Upper lobe of left lung (tissue), 6 donors: ENCODE results near the gene PPFIA4. TPM values are rescaled to one million over a fixed set of nuclear protein-coding genes. Genes with fewer than 3 reads are reported as not detected.

Experiments
- ATAC-seq, 2 donors: fragments of 200-7000 bp; cut with Tn5 transposase; one replicate each; pipeline ENCODE4 v1.9.1; 2022; ENCODE audit warnings: mild to moderate bottlenecking in 2 of 2, moderate library complexity in 2 of 2; ENCODE audit not compliant: low FRiP score in 2 of 2
- DNase-seq, 2 donors: peaks; one replicate each; pipeline ENCODE4 v3.0.0-alpha.2; 2019 to 2020
- H3K27ac ChIP-seq, 4 donors: fragments of 200-600 bp; sonication (generic); one replicate each; pipeline ENCODE4 v1.5.1; 2016 to 2019
- H3K27me3 ChIP-seq, 4 donors: fragments of 200-600 bp; sonication (generic); one replicate each; pipeline ENCODE4 v1.5.1; 2017 to 2019
- H3K36me3 ChIP-seq, 4 donors: fragments of 200-600 bp; sonication (generic); one replicate each; pipeline ENCODE4 v1.5.1; 2016 to 2019
- H3K4me1 ChIP-seq, 4 donors: fragments of 200-600 bp; sonication (generic); one replicate each; pipeline ENCODE4 v1.5.1; 2018 to 2019
- H3K4me3 ChIP-seq, 4 donors: fragments of 200-600 bp; sonication (generic); one replicate each; pipeline ENCODE4 v1.5.1; 2017 to 2019; ENCODE audit warnings: mild to moderate bottlenecking in 2 of 4, moderate library complexity in 1 of 4
- H3K9me3 ChIP-seq, 4 donors: fragments of 200-600 bp; sonication (generic); one replicate each; pipeline ENCODE4 v1.5.1; 2018 to 2019
- EP300 ChIP-seq, 4 donors: sonication (generic); formaldehyde crosslinking; IDR thresholded peaks; one replicate each; pipeline ENCODE4 v1.5.1; 2017; ENCODE audit warnings: antibody characterized with exemption in 4 of 4, control low read depth in 2 of 4
- POLR2A ChIP-seq, 4 donors: fragments of 450-650 bp; IDR thresholded peaks; one replicate each; pipeline ENCODE4 v1.5.1; 2016 to 2017; ENCODE audit warnings: antibody characterized with exemption in 4 of 4, mild to moderate bottlenecking in 2 of 4
- POLR2AphosphoS5 ChIP-seq, 2 donors: sonication (generic); formaldehyde crosslinking; IDR thresholded peaks; one replicate each; pipeline ENCODE4 v1.5.1; 2017; ENCODE audit warnings: antibody characterized with exemption in 2 of 2
- WGBS, 2 donors: methylation state at CpG; one replicate each; pipeline ENCODE4 v1.1.5; 2017 to 2018; 5-methylcytosine and 5-hydroxymethylcytosine counted together
- total RNA-seq, 6 donors: library from RNA; depleted of rRNA in 4 of 6; stranded (reverse); fragments of >200 nt in 4 of 6; gene quantifications; one replicate each; pipeline versions ENCODE4 v1.1.0 to v1.2.1, GENCODE V29; 2016 to 2021
- TF ChIP-seq, protein P1 (sequence below), 6 experiments: fragments of 450-650 bp in 4 of 6; fragments of 200-600 bp in 2 of 6; sonication (generic) in 2 of 6; IDR thresholded peaks; one replicate each; pipeline ENCODE4 v1.5.1; 2016 to 2019; ENCODE audit warnings: antibody characterized with exemption in 6 of 6
- donor health status: DM: no; HTN: no; CAD: no; lungs with moderate emphysema.
- donor health status: DM: no; HTN: yes; CAD: no; lungs with severe emphysema.

Gene PPFIA4
- total RNA-seq, 6 donors from 2014 or later: 0.63 to 9.7 (median 1.6) TPM

DNA sequence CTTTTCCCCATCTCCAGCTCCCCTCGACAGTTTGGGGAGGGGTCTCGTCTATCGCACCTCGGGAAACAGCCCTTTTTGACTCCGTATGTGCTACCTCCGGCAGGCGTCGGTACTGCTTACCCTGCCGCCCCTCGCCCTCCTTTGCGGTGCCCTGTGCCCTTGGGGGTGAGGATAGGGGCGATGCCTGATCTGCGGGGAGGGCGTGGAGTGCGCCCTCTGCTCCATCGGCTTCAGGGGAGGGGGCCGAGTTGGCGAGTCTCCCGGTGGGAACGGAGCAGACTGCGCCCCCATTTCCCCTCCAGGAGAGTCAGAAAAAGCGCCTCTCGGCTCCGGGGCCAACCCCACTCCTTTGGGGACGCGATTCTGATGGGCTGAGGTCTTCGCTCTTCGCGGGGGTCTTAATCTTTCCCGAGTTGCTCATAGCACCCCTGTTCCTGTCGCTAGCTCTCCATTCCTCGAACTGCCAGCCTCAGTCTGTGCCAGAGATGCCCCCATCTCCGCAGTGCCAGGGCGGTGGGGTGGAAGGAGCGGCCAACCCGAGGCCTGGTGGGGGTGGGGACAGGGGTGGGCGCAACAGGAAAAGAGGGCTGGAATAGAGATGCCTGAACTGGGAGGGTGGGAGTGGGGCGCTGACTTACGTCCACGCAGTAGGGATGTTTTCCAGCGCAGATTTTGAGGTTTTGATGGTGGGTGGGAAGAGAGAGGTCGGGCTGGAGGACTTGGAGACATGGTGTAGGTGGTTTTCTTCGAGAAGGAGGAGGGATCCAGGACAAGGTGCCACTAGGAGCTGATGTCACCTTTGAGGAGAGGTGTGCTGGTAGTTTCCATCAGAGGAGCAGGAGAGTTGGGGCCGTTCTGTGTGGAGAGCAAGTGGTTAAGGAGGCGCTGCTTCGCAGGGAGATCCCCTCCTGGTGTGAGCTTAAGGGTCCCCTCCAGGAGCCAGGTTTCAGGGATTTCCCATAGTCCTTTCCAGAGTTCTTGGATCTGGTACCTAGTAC lies 674 bp downstream of the PPFIA4 start:
- TF ChIP-seq POLR2A (IDR thresholded peaks at IDR 0.05): no peak
- TF ChIP-seq, protein P1, sequence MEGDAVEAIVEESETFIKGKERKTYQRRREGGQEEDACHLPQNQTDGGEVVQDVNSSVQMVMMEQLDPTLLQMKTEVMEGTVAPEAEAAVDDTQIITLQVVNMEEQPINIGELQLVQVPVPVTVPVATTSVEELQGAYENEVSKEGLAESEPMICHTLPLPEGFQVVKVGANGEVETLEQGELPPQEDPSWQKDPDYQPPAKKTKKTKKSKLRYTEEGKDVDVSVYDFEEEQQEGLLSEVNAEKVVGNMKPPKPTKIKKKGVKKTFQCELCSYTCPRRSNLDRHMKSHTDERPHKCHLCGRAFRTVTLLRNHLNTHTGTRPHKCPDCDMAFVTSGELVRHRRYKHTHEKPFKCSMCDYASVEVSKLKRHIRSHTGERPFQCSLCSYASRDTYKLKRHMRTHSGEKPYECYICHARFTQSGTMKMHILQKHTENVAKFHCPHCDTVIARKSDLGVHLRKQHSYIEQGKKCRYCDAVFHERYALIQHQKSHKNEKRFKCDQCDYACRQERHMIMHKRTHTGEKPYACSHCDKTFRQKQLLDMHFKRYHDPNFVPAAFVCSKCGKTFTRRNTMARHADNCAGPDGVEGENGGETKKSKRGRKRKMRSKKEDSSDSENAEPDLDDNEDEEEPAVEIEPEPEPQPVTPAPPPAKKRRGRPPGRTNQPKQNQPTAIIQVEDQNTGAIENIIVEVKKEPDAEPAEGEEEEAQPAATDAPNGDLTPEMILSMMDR (IDR thresholded peaks at IDR 0.05): peak in 1 of 6 experiments; percentile 28
- ATAC-seq (peak; percentile 19 to 31), DNase-seq (peak in 1 of 2 donors; percentile 7)
- no peaks in the 10 kb centered on the region for H3K27me3 ChIP-seq
- H3K36me3 ChIP-seq: peaks cover 0 to 28% (median 15%) of the 10 kb centered on the region in 4 donors
- no peaks in the 10 kb centered on the region for H3K9me3 ChIP-seq
- H3K4me3 ChIP-seq: peak overlapping the region; percentile 55 to 60 (median 58)
- peaks cover 8 to 24% (median 10%) of the 10 kb centered on the region in 4 donors for H3K4me1 ChIP-seq
- 14 to 24% methylated on average over 20 to 41 of the region's 46 CpGs for WGBS, 2 donors
- H3K27ac ChIP-seq: peak overlapping the region in 1 of 4 donors; percentile 66

- no peak for ATAC-seq
- TF ChIP-seq POLR2A (IDR thresholded peaks at IDR 0.05) (no peak), EP300 (IDR thresholded peaks at IDR 0.05) (no peak), POLR2AphosphoS5 (IDR thresholded peaks at IDR 0.05) (no peak)
- TF ChIP-seq, protein P1 (IDR thresholded peaks at IDR 0.05): no peak
- WGBS, 2 donors: 80 to 82% methylated on average over 9 of the region's 9 CpGs
- DNase-seq: peak in 1 of 2 donors; percentile 16
- Histone ChIP-seq H3K27ac (no peak overlapping the region), H3K4me3 (no peak overlapping the region), H3K36me3 (peaks cover 0 to 20% (median 9%) of the 10 kb centered on the region in 4 donors), H3K4me1 (peaks cover 8 to 24% (median 10%) of the 10 kb centered on the region in 4 donors), H3K27me3 (no peaks in the 10 kb centered on the region), H3K9me3 (no peaks in the 10 kb centered on the region)
Observed at GRCh38 chr1:203028067-203028783, 1.9 kb downstream of the PPFIA4 start.

GRCh38 chr1:203028784-203029553 lies 2.7 kb downstream of the PPFIA4 start:
- TF ChIP-seq POLR2A (IDR thresholded peaks at IDR 0.05) (no peak), EP300 (IDR thresholded peaks at IDR 0.05) (no peak), POLR2AphosphoS5 (IDR thresholded peaks at IDR 0.05) (no peak)
- TF ChIP-seq, protein P1 (IDR thresholded peaks at IDR 0.05): no peak
- H3K27ac ChIP-seq: no peak overlapping the region

DNA sequence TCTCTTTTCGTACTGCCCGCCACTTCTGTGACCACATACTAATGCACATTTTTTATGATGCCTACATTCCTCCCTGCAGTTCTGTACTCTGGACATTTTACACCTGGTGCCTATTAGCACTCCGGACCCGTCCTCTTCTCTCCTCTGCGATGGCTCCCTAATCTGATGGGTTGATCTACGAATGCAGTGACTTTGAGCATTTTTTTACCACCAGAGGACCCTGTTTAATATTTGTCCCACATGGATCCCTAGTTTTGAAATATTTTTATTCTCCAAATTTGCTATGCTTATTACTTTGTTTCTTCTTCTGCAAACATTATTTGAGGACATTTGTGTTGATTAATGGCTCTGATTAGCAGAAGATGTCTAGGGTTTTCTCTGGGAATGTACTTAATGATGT lies 5.2 kb downstream of the PPFIA4 start:
- no peak overlapping the region for H3K4me3 ChIP-seq
- no peaks in the 10 kb centered on the region for H3K9me3 ChIP-seq
- no peaks in the 10 kb centered on the region for H3K27me3 ChIP-seq
- 88 to 89% methylated on average over 6 of the region's 6 CpGs for WGBS, 2 donors
- ATAC-seq: no peak
- no peak overlapping the region for H3K27ac ChIP-seq
- DNase-seq: peak in 1 of 2 donors; percentile 7
- H3K4me1 ChIP-seq: peaks cover 7 to 12% (median 8%) of the 10 kb centered on the region in 4 donors
- no peaks in the 10 kb centered on the region for H3K36me3 ChIP-seq
- TF ChIP-seq POLR2A (IDR thresholded peaks at IDR 0.05): no peak
- no peak for TF ChIP-seq EP300 (IDR thresholded peaks at IDR 0.05)
- no peak for TF ChIP-seq POLR2AphosphoS5 (IDR thresholded peaks at IDR 0.05)
- TF ChIP-seq, protein P1 (IDR thresholded peaks at IDR 0.05): no peak

More at GRCh38 chr1:203028784-203029553, 2.7 kb downstream of the PPFIA4 start:
- H3K4me1 ChIP-seq: peaks cover 8 to 24% (median 10%) of the 10 kb centered on the region in 4 donors
- no peaks in the 10 kb centered on the region for H3K27me3 ChIP-seq
- WGBS, 2 donors: 65 to 80% methylated on average over 9 to 13 of the region's 13 CpGs
- ATAC-seq: no peak
- H3K4me3 ChIP-seq: no peak overlapping the region
- peaks cover 0 to 12% (median 4%) of the 10 kb centered on the region in 4 donors for H3K36me3 ChIP-seq
- DNase-seq: peak in 1 of 2 donors; percentile 15
- H3K9me3 ChIP-seq: no peaks in the 10 kb centered on the region
